ENCODE measurements around the gene SWSAP1.

Gene SWSAP1

DNA sequence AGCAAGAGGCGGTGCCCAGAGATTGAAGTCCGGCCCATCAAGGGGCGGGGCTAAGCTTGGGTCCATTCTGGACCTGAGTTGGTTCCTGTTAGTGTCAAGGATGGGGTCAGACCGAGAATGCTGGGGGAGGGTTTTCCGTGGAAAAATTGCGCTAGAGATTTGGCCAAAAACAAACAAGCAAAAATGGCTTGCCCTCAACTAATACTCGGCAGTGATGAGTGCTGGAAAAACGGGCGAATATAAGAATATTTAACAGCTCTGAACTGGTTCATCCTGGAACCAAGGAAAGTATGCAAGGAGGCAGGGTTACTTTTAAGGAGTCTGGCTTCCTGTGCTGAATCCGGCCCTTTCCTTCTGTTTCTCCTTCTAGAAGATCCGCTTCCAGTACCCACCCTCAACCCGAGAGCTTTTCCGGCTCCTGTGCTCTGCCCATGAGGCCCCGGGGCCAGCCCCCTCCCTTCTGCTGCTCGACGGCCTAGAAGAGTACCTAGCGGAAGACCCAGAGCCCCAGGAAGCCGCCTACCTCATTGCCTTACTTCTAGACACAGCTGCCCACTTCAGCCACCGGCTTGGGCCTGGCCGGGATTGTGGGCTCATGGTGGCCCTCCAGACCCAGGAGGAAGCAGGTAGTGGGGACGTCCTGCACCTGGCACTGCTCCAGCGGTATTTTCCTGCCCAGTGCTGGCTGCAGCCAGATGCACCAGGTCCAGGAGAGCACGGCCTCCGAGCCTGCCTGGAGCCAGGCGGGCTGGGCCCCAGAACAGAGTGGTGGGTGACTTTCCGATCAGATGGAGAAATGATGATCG, 880 bp downstream of the SWSAP1 start:
- peak overlapping the region; percentile 7; the same call in 1 of the 2 replicates for H3K27ac ChIP-seq (ENCODE audit: extremely low read depth, low read depth, low read length)
- H3K9me3 ChIP-seq (ENCODE audit: control insufficient read depth, insufficient read depth, low read depth, low read length) = no peaks in the 10 kb centered on the region
- peak overlapping the region; percentile 33 for H3K4me3 ChIP-seq (ENCODE audit: low read depth, low read length)
- ChIA-PET CTCF (interaction anchor here (0.6 to 2.0 kb wide), 10 partner anchors 8 to 250 kb away, joined by 3 to 9 read pairs (median 3); no protein-coding TSS in a partner anchor), POLR2A (interaction anchor here (0.5 to 2.3 kb wide), 26 partner anchors 8 to 957 kb away, joined by 3 to 36 read pairs (median 5); partner anchors contain the start of genes CCDC159, ELOF1, EPOR and ODAD3)
- H3K36me3 ChIP-seq (ENCODE audit: control insufficient read depth in 2 of 2, insufficient read depth in 1 of 2, low read length in 2 of 2) = peaks cover 0 to 21% of the 10 kb centered on the region in 2 experiments; a peak in 2 of 3 replicates
- peaks cover 4% of the 10 kb centered on the region; the same call in 1 of the 2 replicates for H3K4me1 ChIP-seq (ENCODE audit: control insufficient read depth, insufficient read depth, low read length)
- TF ChIP-seq, protein P1, sequence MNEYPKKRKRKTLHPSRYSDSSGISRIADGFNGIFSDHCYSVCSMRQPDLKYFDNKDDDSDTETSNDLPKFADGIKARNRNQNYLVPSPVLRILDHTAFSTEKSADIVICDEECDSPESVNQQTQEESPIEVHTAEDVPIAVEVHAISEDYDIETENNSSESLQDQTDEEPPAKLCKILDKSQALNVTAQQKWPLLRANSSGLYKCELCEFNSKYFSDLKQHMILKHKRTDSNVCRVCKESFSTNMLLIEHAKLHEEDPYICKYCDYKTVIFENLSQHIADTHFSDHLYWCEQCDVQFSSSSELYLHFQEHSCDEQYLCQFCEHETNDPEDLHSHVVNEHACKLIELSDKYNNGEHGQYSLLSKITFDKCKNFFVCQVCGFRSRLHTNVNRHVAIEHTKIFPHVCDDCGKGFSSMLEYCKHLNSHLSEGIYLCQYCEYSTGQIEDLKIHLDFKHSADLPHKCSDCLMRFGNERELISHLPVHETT (tag by site-specific recombination; IDR thresholded peaks at IDR 0.05) = 0 out of 2 replicates have a peak, but pooled peaks have one; percentile 57
- TF ChIP-seq IKZF3 (tag by site-specific recombination; IDR thresholded peaks at IDR 0.05) (no peak), ZNF324 (tag by site-specific recombination; IDR thresholded peaks at IDR 0.05) (0 out of 2 replicates have a peak, but pooled peaks have one; percentile 35), ZNF600 (tag by site-specific recombination; IDR thresholded peaks at IDR 0.05) (peak; percentile 31; the same call in 1 of the 2 replicates), ZNF660 (tag by site-specific recombination; IDR thresholded peaks at IDR 0.05) (peak; percentile 71; the same call in 1 of the 2 replicates), ZNF132 (tag by site-specific recombination; IDR thresholded peaks at IDR 0.05; ENCODE audit: borderline replicate concordance) (no peak), ZBTB21 (tag by site-specific recombination; IDR thresholded peaks at IDR 0.05) (0 out of 2 replicates have a peak, but pooled peaks have one; percentile 16), ZNF76 (tag by site-specific recombination; IDR thresholded peaks at IDR 0.05; ENCODE audit: borderline replicate concordance, low read depth) (peak; percentile 56), ZNF404 (tag by site-specific recombination; IDR thresholded peaks at IDR 0.05) (no peak), ZNF776 (tag by site-specific recombination; IDR thresholded peaks at IDR 0.05; ENCODE audit: borderline replicate concordance) (no peak)
- TF ChIP-seq, protein P2, sequence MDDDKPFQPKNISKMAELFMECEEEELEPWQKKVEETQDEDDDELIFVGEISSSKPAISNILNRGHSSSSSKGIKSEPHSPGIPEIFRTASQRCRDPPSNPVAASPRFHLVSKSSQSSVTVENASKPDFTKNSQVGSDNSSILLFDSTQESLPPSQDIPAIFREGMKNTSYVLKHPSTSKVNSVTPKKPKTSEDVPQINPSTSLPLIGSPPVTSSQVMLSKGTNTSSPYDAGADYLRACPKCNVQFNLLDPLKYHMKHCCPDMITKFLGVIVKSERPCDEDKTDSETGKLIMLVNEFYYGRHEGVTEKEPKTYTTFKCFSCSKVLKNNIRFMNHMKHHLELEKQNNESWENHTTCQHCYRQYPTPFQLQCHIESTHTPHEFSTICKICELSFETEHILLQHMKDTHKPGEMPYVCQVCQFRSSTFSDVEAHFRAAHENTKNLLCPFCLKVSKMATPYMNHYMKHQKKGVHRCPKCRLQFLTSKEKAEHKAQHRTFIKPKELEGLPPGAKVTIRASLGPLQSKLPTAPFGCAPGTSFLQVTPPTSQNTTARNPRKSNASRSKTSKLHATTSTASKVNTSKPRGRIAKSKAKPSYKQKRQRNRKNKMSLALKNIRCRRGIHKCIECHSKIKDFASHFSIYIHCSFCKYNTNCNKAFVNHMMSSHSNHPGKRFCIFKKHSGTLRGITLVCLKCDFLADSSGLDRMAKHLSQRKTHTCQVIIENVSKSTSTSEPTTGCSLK (tag by site-specific recombination; IDR thresholded peaks at IDR 0.05) = no peak
- TF ChIP-seq, protein P3, sequence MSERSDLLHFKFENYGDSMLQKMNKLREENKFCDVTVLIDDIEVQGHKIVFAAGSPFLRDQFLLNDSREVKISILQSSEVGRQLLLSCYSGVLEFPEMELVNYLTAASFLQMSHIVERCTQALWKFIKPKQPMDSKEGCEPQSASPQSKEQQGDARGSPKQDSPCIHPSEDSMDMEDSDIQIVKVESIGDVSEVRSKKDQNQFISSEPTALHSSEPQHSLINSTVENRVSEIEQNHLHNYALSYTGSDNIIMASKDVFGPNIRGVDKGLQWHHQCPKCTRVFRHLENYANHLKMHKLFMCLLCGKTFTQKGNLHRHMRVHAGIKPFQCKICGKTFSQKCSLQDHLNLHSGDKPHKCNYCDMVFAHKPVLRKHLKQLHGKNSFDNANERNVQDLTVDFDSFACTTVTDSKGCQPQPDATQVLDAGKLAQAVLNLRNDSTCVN (tag by site-specific recombination; optimal IDR thresholded peaks at IDR 0.05) = peak; percentile 1
- TF ChIP-seq, protein P4, sequence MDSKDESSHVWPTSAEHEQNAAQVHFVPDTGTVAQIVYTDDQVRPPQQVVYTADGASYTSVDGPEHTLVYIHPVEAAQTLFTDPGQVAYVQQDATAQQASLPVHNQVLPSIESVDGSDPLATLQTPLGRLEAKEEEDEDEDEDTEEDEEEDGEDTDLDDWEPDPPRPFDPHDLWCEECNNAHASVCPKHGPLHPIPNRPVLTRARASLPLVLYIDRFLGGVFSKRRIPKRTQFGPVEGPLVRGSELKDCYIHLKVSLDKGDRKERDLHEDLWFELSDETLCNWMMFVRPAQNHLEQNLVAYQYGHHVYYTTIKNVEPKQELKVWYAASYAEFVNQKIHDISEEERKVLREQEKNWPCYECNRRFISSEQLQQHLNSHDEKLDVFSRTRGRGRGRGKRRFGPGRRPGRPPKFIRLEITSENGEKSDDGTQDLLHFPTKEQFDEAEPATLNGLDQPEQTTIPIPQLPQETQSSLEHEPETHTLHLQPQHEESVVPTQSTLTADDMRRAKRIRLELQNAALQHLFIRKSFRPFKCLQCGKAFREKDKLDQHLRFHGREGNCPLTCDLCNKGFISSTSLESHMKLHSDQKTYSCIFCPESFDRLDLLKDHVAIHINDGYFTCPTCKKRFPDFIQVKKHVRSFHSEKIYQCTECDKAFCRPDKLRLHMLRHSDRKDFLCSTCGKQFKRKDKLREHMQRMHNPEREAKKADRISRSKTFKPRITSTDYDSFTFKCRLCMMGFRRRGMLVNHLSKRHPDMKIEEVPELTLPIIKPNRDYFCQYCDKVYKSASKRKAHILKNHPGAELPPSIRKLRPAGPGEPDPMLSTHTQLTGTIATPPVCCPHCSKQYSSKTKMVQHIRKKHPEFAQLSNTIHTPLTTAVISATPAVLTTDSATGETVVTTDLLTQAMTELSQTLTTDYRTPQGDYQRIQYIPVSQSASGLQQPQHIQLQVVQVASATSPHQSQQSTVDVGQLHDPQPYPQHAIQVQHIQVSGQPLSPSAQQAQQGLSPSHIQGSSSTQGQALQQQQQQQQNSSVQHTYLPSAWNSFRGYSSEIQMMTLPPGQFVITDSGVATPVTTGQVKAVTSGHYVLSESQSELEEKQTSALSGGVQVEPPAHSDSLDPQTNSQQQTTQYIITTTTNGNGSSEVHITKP (tag by site-specific recombination; IDR thresholded peaks at IDR 0.05) = 0 out of 2 replicates have a peak, but pooled peaks have one; percentile 7
- TF ChIP-seq, protein P5, sequence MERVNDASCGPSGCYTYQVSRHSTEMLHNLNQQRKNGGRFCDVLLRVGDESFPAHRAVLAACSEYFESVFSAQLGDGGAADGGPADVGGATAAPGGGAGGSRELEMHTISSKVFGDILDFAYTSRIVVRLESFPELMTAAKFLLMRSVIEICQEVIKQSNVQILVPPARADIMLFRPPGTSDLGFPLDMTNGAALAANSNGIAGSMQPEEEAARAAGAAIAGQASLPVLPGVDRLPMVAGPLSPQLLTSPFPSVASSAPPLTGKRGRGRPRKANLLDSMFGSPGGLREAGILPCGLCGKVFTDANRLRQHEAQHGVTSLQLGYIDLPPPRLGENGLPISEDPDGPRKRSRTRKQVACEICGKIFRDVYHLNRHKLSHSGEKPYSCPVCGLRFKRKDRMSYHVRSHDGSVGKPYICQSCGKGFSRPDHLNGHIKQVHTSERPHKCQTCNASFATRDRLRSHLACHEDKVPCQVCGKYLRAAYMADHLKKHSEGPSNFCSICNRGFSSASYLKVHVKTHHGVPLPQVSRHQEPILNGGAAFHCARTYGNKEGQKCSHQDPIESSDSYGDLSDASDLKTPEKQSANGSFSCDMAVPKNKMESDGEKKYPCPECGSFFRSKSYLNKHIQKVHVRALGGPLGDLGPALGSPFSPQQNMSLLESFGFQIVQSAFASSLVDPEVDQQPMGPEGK (tag by site-specific recombination; IDR thresholded peaks at IDR 0.05) = peak; percentile 50
- TF ChIP-seq, protein P6, sequence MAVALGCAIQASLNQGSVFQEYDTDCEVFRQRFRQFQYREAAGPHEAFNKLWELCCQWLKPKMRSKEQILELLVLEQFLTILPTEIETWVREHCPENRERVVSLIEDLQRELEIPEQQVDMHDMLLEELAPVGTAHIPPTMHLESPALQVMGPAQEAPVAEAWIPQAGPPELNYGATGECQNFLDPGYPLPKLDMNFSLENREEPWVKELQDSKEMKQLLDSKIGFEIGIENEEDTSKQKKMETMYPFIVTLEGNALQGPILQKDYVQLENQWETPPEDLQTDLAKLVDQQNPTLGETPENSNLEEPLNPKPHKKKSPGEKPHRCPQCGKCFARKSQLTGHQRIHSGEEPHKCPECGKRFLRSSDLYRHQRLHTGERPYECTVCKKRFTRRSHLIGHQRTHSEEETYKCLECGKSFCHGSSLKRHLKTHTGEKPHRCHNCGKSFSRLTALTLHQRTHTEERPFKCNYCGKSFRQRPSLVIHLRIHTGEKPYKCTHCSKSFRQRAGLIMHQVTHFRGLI (tag by site-specific recombination; IDR thresholded peaks at IDR 0.05) = no peak
- TF ChIP-seq, protein P7, sequence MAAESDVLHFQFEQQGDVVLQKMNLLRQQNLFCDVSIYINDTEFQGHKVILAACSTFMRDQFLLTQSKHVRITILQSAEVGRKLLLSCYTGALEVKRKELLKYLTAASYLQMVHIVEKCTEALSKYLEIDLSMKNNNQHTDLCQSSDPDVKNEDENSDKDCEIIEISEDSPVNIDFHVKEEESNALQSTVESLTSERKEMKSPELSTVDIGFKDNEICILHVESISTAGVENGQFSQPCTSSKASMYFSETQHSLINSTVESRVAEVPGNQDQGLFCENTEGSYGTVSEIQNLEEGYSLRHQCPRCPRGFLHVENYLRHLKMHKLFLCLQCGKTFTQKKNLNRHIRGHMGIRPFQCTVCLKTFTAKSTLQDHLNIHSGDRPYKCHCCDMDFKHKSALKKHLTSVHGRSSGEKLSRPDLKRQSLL (tag by site-specific recombination; IDR thresholded peaks at IDR 0.05) = no peak
- TF ChIP-seq, protein P8, sequence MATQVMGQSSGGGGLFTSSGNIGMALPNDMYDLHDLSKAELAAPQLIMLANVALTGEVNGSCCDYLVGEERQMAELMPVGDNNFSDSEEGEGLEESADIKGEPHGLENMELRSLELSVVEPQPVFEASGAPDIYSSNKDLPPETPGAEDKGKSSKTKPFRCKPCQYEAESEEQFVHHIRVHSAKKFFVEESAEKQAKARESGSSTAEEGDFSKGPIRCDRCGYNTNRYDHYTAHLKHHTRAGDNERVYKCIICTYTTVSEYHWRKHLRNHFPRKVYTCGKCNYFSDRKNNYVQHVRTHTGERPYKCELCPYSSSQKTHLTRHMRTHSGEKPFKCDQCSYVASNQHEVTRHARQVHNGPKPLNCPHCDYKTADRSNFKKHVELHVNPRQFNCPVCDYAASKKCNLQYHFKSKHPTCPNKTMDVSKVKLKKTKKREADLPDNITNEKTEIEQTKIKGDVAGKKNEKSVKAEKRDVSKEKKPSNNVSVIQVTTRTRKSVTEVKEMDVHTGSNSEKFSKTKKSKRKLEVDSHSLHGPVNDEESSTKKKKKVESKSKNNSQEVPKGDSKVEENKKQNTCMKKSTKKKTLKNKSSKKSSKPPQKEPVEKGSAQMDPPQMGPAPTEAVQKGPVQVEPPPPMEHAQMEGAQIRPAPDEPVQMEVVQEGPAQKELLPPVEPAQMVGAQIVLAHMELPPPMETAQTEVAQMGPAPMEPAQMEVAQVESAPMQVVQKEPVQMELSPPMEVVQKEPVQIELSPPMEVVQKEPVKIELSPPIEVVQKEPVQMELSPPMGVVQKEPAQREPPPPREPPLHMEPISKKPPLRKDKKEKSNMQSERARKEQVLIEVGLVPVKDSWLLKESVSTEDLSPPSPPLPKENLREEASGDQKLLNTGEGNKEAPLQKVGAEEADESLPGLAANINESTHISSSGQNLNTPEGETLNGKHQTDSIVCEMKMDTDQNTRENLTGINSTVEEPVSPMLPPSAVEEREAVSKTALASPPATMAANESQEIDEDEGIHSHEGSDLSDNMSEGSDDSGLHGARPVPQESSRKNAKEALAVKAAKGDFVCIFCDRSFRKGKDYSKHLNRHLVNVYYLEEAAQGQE (tag by site-specific recombination; IDR thresholded peaks at IDR 0.05) = 0 out of 2 replicates have a peak, but pooled peaks have one; percentile 22
